Natural killer cell (primary cell): Measurements from ENCODE around the gene WWTR1. TPM values are rescaled to one million over a fixed set of nuclear protein-coding genes. Genes with fewer than 3 reads are reported as not detected.

ENCODE experiments used
- ATAC-seq, 3 donors: fragments of 150-1000 bp in 2 of 3; fragments of 200-7000 bp in 1 of 3; cut with Tn5 transposase; 1 replicate in 1 of 3; 2 replicates in 2 of 3; pipeline ENCODE4 v1.10.0; 2021; ENCODE audit warnings: mild to moderate bottlenecking in 2 of 3, moderate library complexity in 2 of 3
- DNase-seq, 2 donors: peaks; one replicate each; pipeline versions ENCODE4 v3.0.0 to v3.0.0-alpha.2; 2013 to 2021; ENCODE audit warnings: mixed read lengths in 1 of 2
- H3K27ac ChIP-seq: one replicate; pipeline ENCODE4 v1.5.1; 2013; ENCODE audit warnings: mild to moderate bottlenecking, low read length
- H3K27me3 ChIP-seq: one replicate; pipeline ENCODE4 v1.6.1; 2013; ENCODE audit warnings: low read length; ENCODE audit not compliant: control insufficient read depth, insufficient read depth
- H3K36me3 ChIP-seq: one replicate; pipeline ENCODE4 v1.6.1; 2013; ENCODE audit warnings: low read length; ENCODE audit not compliant: control insufficient read depth, insufficient read depth
- H3K4me1 ChIP-seq: one replicate; pipeline ENCODE4 v1.6.1; 2013; ENCODE audit warnings: low read length; ENCODE audit not compliant: control insufficient read depth, insufficient read depth
- H3K4me3 ChIP-seq: one replicate; pipeline ENCODE4 v1.5.1; 2013; ENCODE audit warnings: low read length
- H3K9me3 ChIP-seq: one replicate; pipeline ENCODE4 v1.6.1; 2013; ENCODE audit warnings: low read length; ENCODE audit not compliant: control insufficient read depth, insufficient read depth
- H3K27ac Mint-ChIP-seq, 2 donors: one replicate each; pipeline ENCODE4 v1.8.0; 2022; ENCODE audit warnings: mild to moderate bottlenecking in 2 of 2, mixed read lengths in 2 of 2, moderate library complexity in 1 of 2
- H3K27me3 Mint-ChIP-seq, 2 donors: one replicate each; pipeline ENCODE4 v1.8.0; 2022; ENCODE audit warnings: low read depth in 2 of 2, mixed read lengths in 2 of 2
- H3K36me3 Mint-ChIP-seq: one replicate; pipeline ENCODE4 v1.8.0; 2022; ENCODE audit warnings: mixed read lengths
- H3K4me1 Mint-ChIP-seq, 2 donors: one replicate each; pipeline ENCODE4 v1.8.0; 2022; ENCODE audit warnings: mixed read lengths in 2 of 2
- H3K4me3 Mint-ChIP-seq: one replicate; pipeline ENCODE4 v1.8.0; 2022; ENCODE audit warnings: mild to moderate bottlenecking, moderate library complexity, mixed read lengths
- H3K9me3 Mint-ChIP-seq, 2 donors: one replicate each; pipeline ENCODE4 v1.8.0; 2022; ENCODE audit warnings: mixed read lengths in 2 of 2
- WGBS: methylation state at CpG from one replicate; pipeline ENCODE4 v1.1.7; 2013; ENCODE audit warnings: missing lambda C conversion rate; ENCODE audit not compliant: insufficient coverage; 5-methylcytosine and 5-hydroxymethylcytosine counted together
- intact Hi-C: fragments of 100-400 bp; cut with micrococcal nuclease; formaldehyde crosslinking; loops from one replicate; pipeline ENCODE4 v1.14.2; 2022
- total RNA-seq, 4 donors: library from RNA; stranded (reverse); fragments of 120-200 nt in 1 of 4; gene quantifications; one replicate each; pipeline versions ENCODE4 v1.2.3 to v1.2.4, GENCODE V29; 2013 to 2022
- TF ChIP-seq, protein P1 (sequence below): fragments of 200-600 bp; IDR thresholded peaks from one replicate; pipeline ENCODE4 v1.8.0; 2022; ENCODE audit warnings: antibody characterized with exemption

The WWTR1 gene
- total RNA-seq, 3 donors from 2014 or later (not counting 1 experiment from before 2014, with no cell fraction given), result 0.72 to 1.1 (median 0.73) TPM

- no peaks in the 10 kb centered on the region for H3K36me3 Mint-ChIP-seq
- H3K36me3 ChIP-seq, result no peaks in the 10 kb centered on the region
- H3K4me3 Mint-ChIP-seq, result no peak overlapping the region
- no peak overlapping the region for H3K4me3 ChIP-seq
- no peak overlapping the region for H3K27ac Mint-ChIP-seq
- no peaks in the 10 kb centered on the region for H3K4me1 ChIP-seq
- no peak overlapping the region for H3K27ac ChIP-seq
- no peaks in the 10 kb centered on the region for H3K4me1 Mint-ChIP-seq
- no peaks in the 10 kb centered on the region for H3K27me3 ChIP-seq
- intact Hi-C loops, result no loop called here
- ATAC-seq, result no peak
- 95% methylated on average over 6 of the region's 6 CpGs for WGBS
- no peaks in the 10 kb centered on the region for H3K9me3 ChIP-seq
- peaks cover 0 to 11% of the 10 kb centered on the region in 2 donors for H3K27me3 Mint-ChIP-seq
- TF ChIP-seq, protein P1, sequence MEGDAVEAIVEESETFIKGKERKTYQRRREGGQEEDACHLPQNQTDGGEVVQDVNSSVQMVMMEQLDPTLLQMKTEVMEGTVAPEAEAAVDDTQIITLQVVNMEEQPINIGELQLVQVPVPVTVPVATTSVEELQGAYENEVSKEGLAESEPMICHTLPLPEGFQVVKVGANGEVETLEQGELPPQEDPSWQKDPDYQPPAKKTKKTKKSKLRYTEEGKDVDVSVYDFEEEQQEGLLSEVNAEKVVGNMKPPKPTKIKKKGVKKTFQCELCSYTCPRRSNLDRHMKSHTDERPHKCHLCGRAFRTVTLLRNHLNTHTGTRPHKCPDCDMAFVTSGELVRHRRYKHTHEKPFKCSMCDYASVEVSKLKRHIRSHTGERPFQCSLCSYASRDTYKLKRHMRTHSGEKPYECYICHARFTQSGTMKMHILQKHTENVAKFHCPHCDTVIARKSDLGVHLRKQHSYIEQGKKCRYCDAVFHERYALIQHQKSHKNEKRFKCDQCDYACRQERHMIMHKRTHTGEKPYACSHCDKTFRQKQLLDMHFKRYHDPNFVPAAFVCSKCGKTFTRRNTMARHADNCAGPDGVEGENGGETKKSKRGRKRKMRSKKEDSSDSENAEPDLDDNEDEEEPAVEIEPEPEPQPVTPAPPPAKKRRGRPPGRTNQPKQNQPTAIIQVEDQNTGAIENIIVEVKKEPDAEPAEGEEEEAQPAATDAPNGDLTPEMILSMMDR, result no peak
- DNase-seq, result no peak
- no peaks in the 10 kb centered on the region for H3K9me3 Mint-ChIP-seq
Observed at GRCh38 chr3:149596134-149596770, 61.6 kb downstream of the WWTR1 start.

DNA sequence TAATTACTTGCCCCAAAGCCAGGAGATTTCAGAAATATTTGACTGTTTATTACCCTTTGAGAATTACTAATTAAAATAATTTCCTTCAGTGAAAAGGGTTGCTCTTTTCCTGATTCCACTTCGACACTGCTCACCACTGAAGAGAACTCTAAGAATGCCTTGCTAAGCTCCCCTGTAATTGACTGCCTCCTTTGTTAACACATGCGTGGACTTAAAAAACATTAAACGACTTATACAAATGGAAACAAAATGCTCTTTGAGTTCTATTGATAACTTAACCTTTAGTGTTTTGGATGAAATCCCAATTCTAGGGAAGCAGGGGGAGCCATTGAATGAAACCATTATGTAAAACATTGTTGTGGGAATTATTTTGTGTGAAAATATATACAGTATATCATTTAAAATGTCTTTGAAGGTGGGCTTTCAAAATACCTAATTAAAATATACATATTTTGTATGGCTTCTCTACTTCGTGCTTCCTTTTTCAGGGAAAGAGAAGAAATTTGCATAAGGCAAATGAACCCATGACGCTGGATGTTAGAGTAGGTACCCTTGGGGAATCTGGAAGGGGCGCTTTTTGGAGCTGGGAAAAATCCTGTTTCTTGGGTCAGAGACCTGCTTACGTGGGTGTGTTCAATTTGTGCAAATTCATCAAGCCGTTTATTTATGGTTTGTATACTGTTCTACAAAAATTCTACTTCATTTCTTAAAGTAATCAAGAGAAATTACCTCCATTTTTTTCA, 64.2 kb downstream of the WWTR1 start:
- Histone ChIP-seq H3K4me1 (no peaks in the 10 kb centered on the region), H3K27me3 (no peaks in the 10 kb centered on the region), H3K27ac (no peak overlapping the region), H3K36me3 (no peaks in the 10 kb centered on the region), H3K4me3 (no peak overlapping the region), H3K9me3 (no peaks in the 10 kb centered on the region)
- 94% methylated on average over 6 of the region's 8 CpGs for WGBS
- no peak overlapping the region for H3K27ac Mint-ChIP-seq
- H3K4me3 Mint-ChIP-seq, result no peak overlapping the region
- H3K27me3 Mint-ChIP-seq, result peaks cover 3 to 11% of the 10 kb centered on the region in 2 donors
- ATAC-seq (no peak), DNase-seq (no peak)
- H3K36me3 Mint-ChIP-seq, result no peaks in the 10 kb centered on the region
- H3K4me1 Mint-ChIP-seq, result no peaks in the 10 kb centered on the region
- TF ChIP-seq, protein P1, result no peak
- intact Hi-C loops, result no loop called here
- H3K9me3 Mint-ChIP-seq, result no peaks in the 10 kb centered on the region

DNA sequence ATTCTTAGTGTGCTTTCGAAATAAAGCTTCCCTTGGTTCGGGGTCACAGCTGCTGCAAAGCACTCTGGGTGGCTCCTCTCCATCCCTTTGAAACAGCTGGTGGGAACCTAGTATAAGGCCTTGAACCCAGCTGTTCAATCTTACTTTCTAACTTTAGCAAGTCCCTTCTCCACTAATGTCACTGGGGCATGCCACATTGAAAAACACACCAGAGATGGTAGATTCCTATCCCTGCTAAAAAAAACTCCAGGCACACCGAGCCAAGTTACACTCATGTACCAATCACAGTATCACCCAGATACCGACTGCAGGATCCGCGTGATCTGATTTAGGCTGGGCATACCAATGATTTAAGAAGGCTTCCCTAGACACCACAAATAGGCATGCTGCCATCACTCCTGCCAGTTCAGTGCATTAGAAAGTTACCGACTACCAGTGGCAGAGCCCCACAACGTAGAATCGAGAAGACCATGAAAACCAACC, 65.0 kb downstream of the WWTR1 start:
- ATAC-seq, result no peak
- H3K4me1 Mint-ChIP-seq, result no peaks in the 10 kb centered on the region
- no peaks in the 10 kb centered on the region for H3K4me1 ChIP-seq
- DNase-seq, result no peak
- H3K9me3 ChIP-seq, result no peaks in the 10 kb centered on the region
- H3K27ac Mint-ChIP-seq, result no peak overlapping the region
- no peaks in the 10 kb centered on the region for H3K36me3 Mint-ChIP-seq
- H3K27ac ChIP-seq, result no peak overlapping the region
- H3K4me3 Mint-ChIP-seq, result no peak overlapping the region
- TF ChIP-seq, protein P1, result no peak
- intact Hi-C loops, result no loop called here
- WGBS, result 92% methylated on average over 9 of the region's 9 CpGs
- H3K27me3 ChIP-seq, result no peaks in the 10 kb centered on the region
- no peaks in the 10 kb centered on the region for H3K9me3 Mint-ChIP-seq
- no peak overlapping the region for H3K4me3 ChIP-seq
- H3K36me3 ChIP-seq, result no peaks in the 10 kb centered on the region
- peaks cover 3 to 16% of the 10 kb centered on the region in 2 donors for H3K27me3 Mint-ChIP-seq
